Skeletal muscle satellite cell (primary cell): Measurements from ENCODE around the gene MYO7B.

ENCODE experiments used
- H3K27me3 ChIP-seq: 2 replicates; pipeline ENCODE4 v1.7.0; 2013; ENCODE audit warnings: low read length; ENCODE audit not compliant: control insufficient read depth, insufficient read depth
- H3K36me3 ChIP-seq: 2 replicates; pipeline ENCODE4 v1.7.0; 2013; ENCODE audit warnings: mild to moderate bottlenecking, control low read depth, low read length; ENCODE audit not compliant: insufficient read depth
- H3K4me1 ChIP-seq: 2 replicates; pipeline ENCODE4 v1.7.0; 2013; ENCODE audit warnings: low read length; ENCODE audit not compliant: control insufficient read depth, insufficient read depth
- H3K4me2 ChIP-seq: 2 replicates; pipeline ENCODE4 v1.7.0; 2013; ENCODE audit warnings: mild to moderate bottlenecking, low read length
- H3K4me3 ChIP-seq: 2 replicates; pipeline ENCODE4 v1.7.0; 2013; ENCODE audit warnings: low read length
- H3K9ac ChIP-seq: 2 replicates; pipeline ENCODE4 v1.7.0; 2013; ENCODE audit warnings: mild to moderate bottlenecking, low read depth, low read length, moderate library complexity
- H3K9me3 ChIP-seq: replicated peaks from 2 replicates; pipeline ENCODE4 v1.7.0; 2013; ENCODE audit warnings: mild to moderate bottlenecking, control low read depth, low read length

The MYO7B gene

GRCh38 chr2:127585270-127585807 is 49.9 kb downstream of the MYO7B start:
- no peaks in the 10 kb centered on the region for H3K4me1 ChIP-seq
- no peak overlapping the region for H3K9ac ChIP-seq
- H3K4me2 ChIP-seq, result no peak overlapping the region
- H3K36me3 ChIP-seq, result no peaks in the 10 kb centered on the region
- peaks cover 6% of the 10 kb centered on the region for H3K27me3 ChIP-seq
- H3K9me3 ChIP-seq, result no peaks in the 10 kb centered on the region
- H3K4me3 ChIP-seq, result no peak overlapping the region

- Histone ChIP-seq H3K4me2 (no peak overlapping the region), H3K9me3 (no peaks in the 10 kb centered on the region), H3K4me3 (no peak overlapping the region), H3K27me3 (peaks cover 6% of the 10 kb centered on the region), H3K4me1 (no peaks in the 10 kb centered on the region), H3K9ac (no peak overlapping the region), H3K36me3 (no peaks in the 10 kb centered on the region)
Observed at GRCh38 chr2:127586136-127586535, 50.7 kb downstream of the MYO7B start.

DNA sequence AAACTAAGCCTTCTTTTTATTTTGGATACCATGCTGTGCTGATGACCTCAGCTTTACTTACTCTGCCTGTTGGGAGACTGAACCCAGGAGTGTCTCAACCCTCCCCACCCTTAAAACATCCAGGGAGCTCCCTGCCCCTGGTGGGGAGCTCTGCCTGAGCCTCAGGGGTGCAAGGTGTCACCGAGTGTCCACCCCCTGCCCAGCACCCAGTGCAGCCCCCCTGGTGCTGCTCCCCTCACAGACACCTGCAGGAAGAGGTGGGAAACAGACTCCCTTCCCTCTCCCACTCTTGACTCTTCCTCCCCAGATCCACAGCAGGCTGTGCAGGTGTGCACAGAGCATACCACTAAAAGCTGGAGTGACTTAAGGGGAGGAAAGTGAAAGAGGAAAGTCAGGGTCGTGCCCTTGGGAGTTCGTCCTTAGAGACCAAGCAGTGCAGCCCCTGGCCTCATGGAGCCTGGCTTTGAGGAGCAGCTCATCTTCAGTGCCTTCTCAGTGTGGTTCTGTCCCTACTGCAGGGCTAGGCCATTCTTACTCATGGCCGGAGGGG is 51.3 kb downstream of the MYO7B start:
- Histone ChIP-seq H3K4me2 (no peak overlapping the region), H3K9me3 (no peaks in the 10 kb centered on the region), H3K27me3 (peaks cover 6% of the 10 kb centered on the region), H3K36me3 (no peaks in the 10 kb centered on the region), H3K9ac (no peak overlapping the region), H3K4me3 (no peak overlapping the region), H3K4me1 (peaks cover 4% of the 10 kb centered on the region)

GRCh38 chr2:127588241-127588640 is 52.8 kb downstream of the MYO7B start:
- H3K4me2 ChIP-seq, result no peak overlapping the region
- H3K4me3 ChIP-seq, result no peak overlapping the region
- no peak overlapping the region for H3K9ac ChIP-seq
- H3K36me3 ChIP-seq, result no peaks in the 10 kb centered on the region
- peaks cover 6% of the 10 kb centered on the region for H3K4me1 ChIP-seq
- no peaks in the 10 kb centered on the region for H3K9me3 ChIP-seq
- H3K27me3 ChIP-seq, result peaks cover 6% of the 10 kb centered on the region

GRCh38 chr2:127589358-127589757 is 53.9 kb downstream of the MYO7B start:
- Histone ChIP-seq H3K9ac (no peak overlapping the region), H3K4me1 (peaks cover 16% of the 10 kb centered on the region), H3K4me3 (no peak overlapping the region), H3K9me3 (no peaks in the 10 kb centered on the region), H3K4me2 (no peak overlapping the region), H3K36me3 (no peaks in the 10 kb centered on the region), H3K27me3 (peaks cover 6% of the 10 kb centered on the region)

DNA sequence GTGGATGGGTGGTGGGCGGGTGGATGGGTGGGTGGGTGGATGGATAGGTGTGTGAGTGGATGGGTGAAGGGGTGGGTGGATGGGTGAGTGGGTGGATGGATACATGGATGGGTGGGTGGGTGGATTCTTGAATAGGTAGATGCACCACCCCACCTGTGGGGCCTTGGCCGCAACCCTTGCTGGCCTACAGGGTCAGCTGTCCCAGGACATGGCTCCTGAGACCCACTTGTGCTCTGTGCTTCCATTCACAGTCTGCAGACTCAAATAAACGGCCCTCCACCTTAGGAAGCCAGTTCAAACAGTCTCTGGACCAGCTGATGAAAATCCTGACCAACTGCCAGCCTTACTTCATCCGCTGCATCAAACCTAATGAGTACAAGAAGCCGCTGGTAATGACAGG is 54.4 kb downstream of the MYO7B start:
- Histone ChIP-seq H3K4me1 (peaks cover 20% of the 10 kb centered on the region), H3K9ac (no peak overlapping the region), H3K4me2 (no peak overlapping the region), H3K27me3 (peaks cover 6% of the 10 kb centered on the region), H3K9me3 (no peaks in the 10 kb centered on the region), H3K36me3 (no peaks in the 10 kb centered on the region), H3K4me3 (no peak overlapping the region)

GRCh38 chr2:127590386-127591190 is 55.1 kb downstream of the MYO7B start:
- H3K4me1 ChIP-seq, result peaks cover 22% of the 10 kb centered on the region
- H3K4me3 ChIP-seq, result no peak overlapping the region
- H3K36me3 ChIP-seq, result no peaks in the 10 kb centered on the region
- no peak overlapping the region for H3K9ac ChIP-seq
- peaks cover 6% of the 10 kb centered on the region for H3K27me3 ChIP-seq
- no peak overlapping the region for H3K4me2 ChIP-seq
- no peaks in the 10 kb centered on the region for H3K9me3 ChIP-seq

DNA sequence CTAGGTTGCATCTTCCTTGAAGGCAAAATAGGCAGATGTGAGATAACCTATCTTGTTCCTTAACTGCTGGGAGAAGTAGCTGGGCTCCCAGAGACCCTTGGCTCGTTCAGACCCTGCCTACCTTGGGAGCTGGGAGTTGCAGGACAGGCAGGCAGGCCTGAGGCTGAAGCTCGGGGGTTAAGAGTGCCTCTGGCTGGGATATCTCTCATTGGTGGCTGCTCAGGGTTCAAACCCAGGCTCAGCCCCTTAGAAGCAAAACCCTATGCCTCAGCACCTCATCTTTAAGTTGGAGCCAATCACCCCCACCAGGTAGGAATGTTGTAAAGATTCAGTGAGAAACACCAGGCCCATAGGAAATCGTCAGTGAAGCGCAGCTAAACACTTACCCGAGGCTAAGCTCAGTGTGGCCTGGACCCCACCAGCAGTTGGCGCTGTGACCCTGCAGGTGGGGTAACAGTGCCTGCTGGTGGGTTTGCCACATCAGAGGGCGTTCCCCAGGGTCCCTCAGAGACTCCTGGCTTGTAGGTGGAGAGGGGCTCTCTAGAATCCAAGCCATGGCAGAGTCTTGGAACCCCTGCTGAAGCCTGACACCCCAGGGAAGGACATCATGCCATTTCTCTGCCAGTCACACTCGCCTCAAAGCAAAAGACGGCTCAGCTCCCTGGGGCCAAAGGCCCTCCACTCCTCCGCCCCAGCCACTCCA is 55.9 kb downstream of the MYO7B start:
- Histone ChIP-seq H3K9ac (peak overlapping the region; percentile 33), H3K4me2 (peak overlapping the region; percentile 55), H3K4me1 (peaks cover 22% of the 10 kb centered on the region), H3K36me3 (peaks cover 2% of the 10 kb centered on the region), H3K27me3 (peaks cover 5% of the 10 kb centered on the region), H3K4me3 (peak overlapping the region; percentile 15), H3K9me3 (no peaks in the 10 kb centered on the region)

DNA sequence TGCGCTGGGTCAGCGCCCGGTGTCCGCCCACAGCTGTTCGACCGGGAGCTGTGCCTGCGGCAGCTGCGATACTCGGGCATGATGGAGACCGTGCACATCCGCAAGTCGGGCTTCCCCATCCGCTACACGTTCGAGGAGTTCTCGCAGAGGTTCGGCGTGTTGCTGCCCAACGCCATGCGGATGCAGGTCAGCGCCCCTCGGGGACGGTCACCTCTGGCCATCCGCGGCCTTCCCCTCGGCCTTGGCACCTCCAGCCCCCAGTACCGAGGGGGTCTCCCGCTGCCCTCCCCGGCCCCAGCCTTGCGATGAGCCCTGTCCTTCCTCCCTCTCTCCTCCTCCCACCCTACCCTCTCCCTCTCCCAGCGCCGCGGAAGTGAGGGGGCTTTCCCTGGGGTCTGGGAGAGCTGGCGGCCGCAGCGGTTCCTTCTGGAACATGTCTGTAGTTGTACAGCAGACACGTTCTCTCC is 57.3 kb downstream of the MYO7B start:
- H3K4me1 ChIP-seq, result peaks cover 26% of the 10 kb centered on the region
- no peaks in the 10 kb centered on the region for H3K9me3 ChIP-seq
- H3K4me2 ChIP-seq, result peak overlapping the region; percentile 87
- no peaks in the 10 kb centered on the region for H3K27me3 ChIP-seq
- peak overlapping the region; percentile 92 for H3K9ac ChIP-seq
- peak overlapping the region; percentile 77 for H3K4me3 ChIP-seq
- H3K36me3 ChIP-seq, result peaks cover 6% of the 10 kb centered on the region

DNA sequence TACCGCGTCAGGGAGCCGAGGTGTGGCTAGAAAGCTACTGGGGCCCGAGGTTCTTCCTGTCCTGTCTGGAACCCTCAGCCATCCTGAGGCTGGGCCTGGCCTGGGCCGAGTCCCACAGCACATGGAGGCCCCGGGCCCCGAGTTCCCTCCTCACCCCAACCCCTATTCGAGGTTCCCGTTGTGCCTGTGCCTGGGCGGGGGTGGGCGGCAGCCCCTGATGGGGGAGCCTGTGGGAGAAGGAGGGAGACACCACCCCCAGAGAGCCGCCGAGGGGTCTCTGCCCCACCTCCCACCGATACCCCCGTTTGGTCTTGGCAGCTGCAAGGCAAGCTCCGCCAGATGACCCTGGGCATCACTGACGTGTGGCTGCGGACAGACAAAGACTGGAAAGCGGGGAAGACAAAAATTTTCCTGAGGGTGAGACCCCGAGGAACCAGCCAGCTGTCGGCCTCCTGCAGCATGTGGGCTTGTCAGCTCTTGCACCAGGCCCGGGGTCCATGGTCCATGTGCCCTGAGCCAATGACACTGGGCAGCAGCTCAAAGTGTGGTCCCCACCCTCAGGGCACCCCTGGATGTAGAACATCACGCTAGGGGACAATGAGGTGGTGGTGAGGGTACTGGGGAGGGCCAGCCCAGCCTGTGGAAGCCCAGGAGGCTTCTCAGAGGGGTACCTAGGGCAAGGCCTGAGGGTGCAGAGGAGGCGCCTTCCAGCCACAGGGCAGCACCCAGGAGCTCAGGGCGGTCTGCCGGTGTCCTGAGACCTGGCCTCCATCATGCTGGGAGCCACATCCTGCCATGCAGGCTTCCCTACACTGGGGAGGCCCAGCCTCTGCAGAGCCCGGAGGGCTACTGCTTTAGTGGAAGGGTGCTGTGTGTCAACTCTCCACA is 58.0 kb downstream of the MYO7B start:
- Histone ChIP-seq H3K4me1 (peaks cover 31% of the 10 kb centered on the region), H3K4me2 (peak overlapping the region; percentile 87), H3K36me3 (peaks cover 6% of the 10 kb centered on the region), H3K4me3 (peak overlapping the region; percentile 77), H3K27me3 (no peaks in the 10 kb centered on the region), H3K9me3 (no peaks in the 10 kb centered on the region), H3K9ac (peak overlapping the region; percentile 92)
